GM12873 (cell line): ENCODE data around the gene YARS1.

Experiments used
- TF ChIP-seq, protein P1 (sequence below): IDR thresholded peaks from 2 replicates; pipeline ENCODE4 v1.5.1; 2012; ENCODE audit warnings: low read depth, mild to moderate bottlenecking, moderate library complexity, low read length, control low read depth; ENCODE audit not compliant: insufficient read depth; ENCODE audit errors: missing control alignments

The YARS1 gene

DNA sequence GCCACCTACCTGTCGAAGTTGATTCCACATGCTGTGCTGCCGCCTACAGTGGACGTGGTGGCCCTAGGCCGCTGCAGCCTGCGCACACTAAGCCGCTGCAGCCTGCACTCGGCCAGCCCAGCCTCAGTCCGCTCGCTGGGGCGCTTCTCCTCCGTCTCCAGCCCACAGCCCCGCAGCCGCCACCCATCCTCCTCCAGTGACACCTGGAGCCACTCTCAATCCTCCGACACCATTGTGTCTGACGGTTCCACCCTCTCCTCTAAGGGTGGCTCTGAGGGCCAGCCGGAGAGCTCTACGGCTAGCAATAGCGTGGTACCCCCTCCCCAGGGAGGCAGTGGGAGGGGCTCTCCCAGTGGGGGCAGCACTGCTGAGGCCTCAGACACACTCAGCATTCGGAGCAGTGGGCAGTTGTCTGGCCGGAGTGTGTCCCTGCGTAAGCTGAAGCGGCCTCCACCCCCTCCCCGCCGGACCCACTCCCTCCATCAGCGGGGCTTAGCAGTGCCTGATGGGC, 46.9 kb downstream of the YARS1 start:
- TF ChIP-seq, protein P1, sequence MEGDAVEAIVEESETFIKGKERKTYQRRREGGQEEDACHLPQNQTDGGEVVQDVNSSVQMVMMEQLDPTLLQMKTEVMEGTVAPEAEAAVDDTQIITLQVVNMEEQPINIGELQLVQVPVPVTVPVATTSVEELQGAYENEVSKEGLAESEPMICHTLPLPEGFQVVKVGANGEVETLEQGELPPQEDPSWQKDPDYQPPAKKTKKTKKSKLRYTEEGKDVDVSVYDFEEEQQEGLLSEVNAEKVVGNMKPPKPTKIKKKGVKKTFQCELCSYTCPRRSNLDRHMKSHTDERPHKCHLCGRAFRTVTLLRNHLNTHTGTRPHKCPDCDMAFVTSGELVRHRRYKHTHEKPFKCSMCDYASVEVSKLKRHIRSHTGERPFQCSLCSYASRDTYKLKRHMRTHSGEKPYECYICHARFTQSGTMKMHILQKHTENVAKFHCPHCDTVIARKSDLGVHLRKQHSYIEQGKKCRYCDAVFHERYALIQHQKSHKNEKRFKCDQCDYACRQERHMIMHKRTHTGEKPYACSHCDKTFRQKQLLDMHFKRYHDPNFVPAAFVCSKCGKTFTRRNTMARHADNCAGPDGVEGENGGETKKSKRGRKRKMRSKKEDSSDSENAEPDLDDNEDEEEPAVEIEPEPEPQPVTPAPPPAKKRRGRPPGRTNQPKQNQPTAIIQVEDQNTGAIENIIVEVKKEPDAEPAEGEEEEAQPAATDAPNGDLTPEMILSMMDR, result no peak

DNA sequence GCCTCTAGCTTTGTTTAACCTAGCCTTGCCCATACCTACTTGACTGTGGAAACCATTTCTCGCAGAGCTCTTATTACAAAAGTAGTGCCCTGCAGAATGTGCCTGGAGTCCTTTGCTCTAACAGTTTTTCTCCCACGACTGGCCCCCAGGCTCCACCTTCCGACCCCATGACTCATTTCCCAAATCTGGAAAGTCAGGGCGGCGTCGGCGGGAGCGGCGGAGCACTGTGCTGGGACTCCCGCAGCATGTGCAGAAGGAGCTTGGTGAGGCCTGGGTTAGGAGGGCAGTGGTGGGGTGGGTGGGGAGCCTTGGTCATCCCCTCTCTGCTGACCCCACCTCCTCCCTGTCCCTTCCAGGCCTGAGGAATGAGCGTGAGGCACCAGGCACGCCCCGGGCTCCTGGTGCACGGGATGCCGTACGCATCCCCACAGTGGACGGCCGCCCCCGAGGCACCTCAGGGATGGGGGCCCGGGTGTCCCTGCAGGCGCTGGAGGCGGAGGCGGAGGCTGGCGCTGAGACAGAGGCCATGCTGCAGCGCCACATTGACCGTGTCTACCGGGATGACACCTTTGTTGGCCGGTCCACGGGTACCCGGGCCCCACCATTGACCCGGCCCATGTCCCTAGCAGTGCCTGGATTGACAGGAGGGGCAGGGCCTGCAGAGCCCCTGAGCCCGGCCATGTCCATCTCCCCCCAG, 47.5 kb downstream of the YARS1 start:
- TF ChIP-seq, protein P1, result no peak

DNA sequence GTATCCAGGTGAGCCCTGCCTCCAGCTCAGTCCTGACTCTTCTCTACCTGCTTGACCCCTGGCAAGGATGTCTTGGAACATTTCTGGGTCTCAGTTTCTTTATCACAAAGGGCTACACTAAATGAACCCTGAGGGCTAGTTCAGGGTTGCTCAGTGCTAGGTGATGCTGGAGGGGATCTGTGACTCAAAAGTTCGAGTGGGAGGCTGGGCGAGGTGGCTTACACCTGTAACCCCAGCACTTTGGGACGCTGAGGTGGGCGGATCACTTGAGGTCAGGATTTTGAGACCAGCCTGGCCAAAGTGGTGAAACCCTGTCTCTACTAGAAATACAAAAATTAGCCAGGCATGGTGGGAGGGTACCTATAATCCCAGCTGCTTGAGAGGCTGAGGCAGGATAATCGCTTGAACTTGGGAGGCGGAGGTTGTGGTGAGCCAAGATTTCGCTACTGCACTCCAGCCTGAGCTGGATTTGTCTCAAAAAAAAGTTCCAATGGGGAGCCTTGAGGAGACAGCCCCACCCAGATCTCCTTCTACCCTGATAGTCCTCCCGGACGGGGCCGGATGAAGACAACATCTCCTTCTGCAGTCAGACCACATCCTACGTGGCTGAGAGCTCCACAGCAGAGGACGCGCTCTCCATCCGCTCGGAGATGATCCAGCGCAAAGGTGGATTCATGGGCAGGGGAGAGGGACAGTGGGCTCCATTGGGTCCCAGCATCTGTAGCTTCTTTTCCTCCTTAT, 48.9 kb downstream of the YARS1 start:
- TF ChIP-seq, protein P1, result no peak

DNA sequence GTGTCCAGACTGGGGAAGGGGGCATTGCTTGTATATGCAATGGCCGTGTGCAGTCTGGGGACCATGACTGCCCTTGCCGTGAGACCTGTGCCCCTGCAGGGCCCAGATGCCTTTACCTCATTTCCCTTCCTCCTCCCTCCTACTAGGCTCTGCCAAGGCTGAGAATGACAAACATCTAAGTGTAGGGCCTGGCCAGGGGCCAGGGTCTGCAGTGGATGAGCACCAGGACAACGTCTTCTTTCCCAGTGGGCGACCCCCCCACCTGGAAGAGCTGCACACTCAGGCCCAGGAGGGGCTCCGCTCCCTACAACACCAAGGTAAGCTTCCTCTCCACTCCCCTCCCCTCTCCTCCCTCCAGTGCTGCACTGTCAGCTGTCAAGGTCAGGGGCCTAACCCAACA, 49.5 kb downstream of the YARS1 start:
- TF ChIP-seq, protein P1, result no peak

DNA sequence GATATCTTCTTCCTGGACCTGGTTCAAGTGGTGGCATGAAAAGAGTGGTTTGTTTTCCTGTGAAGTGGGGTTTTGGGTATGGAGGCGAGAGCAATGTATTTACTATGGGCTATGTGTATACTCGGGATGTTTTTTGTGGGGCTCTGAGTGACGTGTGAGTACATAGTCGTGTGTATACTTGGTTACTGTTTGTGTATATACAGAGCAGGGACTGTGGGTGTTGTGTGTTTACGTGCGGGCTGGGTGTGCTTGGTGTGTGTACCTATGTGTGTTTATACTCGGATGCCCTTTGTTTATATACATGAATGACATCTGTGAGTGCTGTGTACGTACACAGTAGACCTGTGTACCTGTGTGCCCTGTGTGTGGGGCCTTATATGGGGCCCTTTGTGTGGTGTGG, 50.0 kb downstream of the YARS1 start:
- TF ChIP-seq, protein P1, result no peak

DNA sequence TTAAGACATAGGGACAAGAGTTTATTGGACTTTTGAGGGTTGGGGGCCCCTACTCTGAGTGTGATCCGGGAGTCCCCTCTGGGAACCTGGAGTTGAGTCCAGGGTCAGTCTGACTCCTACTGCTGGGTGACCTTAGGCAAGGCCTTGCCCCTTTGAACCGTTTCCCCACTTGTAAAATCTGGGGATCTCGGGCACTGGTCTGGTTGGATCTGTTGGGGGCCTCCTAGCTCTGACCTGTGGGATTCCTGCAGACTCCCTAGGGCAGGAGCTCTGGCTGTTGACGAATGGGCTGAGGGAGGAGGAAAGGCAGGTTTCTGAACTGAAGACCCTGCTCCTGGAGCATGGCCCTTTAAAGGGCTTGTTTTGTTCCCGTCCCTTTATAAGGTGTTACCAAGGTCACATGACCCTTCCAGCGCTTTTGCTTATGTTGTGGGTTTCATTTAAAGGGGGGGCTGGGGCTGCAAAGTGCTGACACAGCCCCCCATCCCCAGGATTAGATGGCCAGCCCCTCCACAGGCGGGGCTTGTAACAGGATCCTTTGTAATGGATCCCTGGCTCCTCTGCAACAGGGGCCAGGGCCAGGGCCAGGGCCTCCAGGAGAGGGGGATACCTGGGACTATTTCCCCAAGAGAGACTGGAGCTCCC, 50.7 kb downstream of the YARS1 start:
- TF ChIP-seq, protein P1, result no peak

DNA sequence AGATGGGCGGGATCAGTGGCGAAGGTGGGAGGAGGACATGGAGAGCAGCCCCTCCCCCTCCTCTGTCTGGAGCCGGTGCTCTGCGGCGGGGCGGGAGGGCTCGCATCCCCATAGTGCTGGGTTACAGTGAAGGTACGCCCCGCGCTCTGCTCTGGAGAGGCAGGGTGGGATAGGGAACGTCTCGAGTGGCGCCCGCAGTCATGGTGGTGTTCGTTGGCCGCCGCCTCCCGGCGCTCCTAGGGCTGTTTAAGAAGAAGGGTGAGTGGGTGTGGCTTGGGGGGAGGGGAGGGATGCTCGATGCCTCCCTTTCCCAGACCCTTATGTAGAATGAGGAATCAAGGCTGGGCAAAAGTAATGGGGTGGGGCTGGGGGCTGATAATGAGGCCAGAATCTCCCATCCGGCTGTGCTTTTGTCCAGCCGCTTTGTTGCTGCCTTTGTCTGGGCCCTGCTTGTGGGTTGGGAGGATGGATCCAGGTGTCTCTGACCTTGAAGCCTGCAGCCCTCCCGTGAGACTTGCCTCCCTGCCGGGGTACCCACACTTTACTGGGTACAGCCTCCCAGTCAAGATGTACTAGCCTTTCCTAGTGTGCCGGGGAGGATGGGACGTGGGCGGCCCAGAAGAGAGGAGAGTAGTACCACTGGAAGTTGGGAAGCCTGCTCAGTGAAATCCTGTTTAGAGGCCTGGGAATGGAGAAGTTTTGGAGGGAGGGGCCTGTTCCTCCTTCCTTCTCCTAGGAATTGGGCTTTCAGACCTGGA, 51.4 kb downstream of the YARS1 start:
- TF ChIP-seq, protein P1, result no peak
